ENCODE results near the gene FCGR1A.
"Not testable (repeated sequence)": the region's sequence is repeated elsewhere in the genome, so short reads cannot be mapped to it uniquely, and the experiment has no call there.

GRCh38 chr1:149741914-149742313 lies 40.6 kb upstream of the FCGR1A start:
- not testable (repeated sequence) for TF ChIP-seq SUZ12 (IDR thresholded peaks at IDR 0.05; ENCODE audit: extremely low read depth, insufficient read depth, insufficient read length); ZNF274 (IDR thresholded peaks at IDR 0.05; ENCODE audit: low read depth, low read length); YY1 (IDR thresholded peaks at IDR 0.05; ENCODE audit: insufficient read depth, insufficient read length)

All from NT2/D1 (cell line).